Stimulated activated effector memory CD8-positive, alpha-beta T cell treated with anti-CD3 and anti-CD28 coated beads, Interleukin-12 subunit alpha, Interleukin-12 subunit beta, amount 100 ng/mL, for 72 hours (primary cell): ENCODE data around the gene ANXA3.

Experiments
- ATAC-seq: fragments of 150-1000 bp; cut with Tn5 transposase; 2 replicates; pipeline ENCODE4 v1.10.0; 2021
- DNase-seq, 2 donors: peaks; one replicate each; pipeline ENCODE4 v3.0.0; 2021 to 2022; ENCODE audit warnings: low spot score in 2 of 2
- H3K27ac Mint-ChIP-seq: one replicate; pipeline ENCODE4 v1.8.0; 2022; ENCODE audit warnings: mild to moderate bottlenecking, mixed read lengths
- H3K36me3 Mint-ChIP-seq: one replicate; pipeline ENCODE4 v1.8.0; 2022; ENCODE audit warnings: mild to moderate bottlenecking, mixed read lengths
- H3K4me1 Mint-ChIP-seq: one replicate; pipeline ENCODE4 v1.8.0; 2022; ENCODE audit warnings: mixed read lengths
- H3K4me3 Mint-ChIP-seq: one replicate; pipeline ENCODE4 v1.8.0; 2022; ENCODE audit warnings: mild to moderate bottlenecking, mixed read lengths
- H3K9me3 Mint-ChIP-seq: one replicate; pipeline ENCODE4 v1.8.0; 2022; ENCODE audit warnings: mixed read lengths

Gene ANXA3

GRCh38 chr4:78634011-78634664 lies 82.6 kb downstream of the ANXA3 start:
- H3K36me3 Mint-ChIP-seq, result no peaks in the 10 kb centered on the region
- H3K27ac Mint-ChIP-seq, result no peak overlapping the region
- H3K4me3 Mint-ChIP-seq, result no peak overlapping the region
- ATAC-seq (no peak), DNase-seq (no peak)
- no peaks in the 10 kb centered on the region for H3K9me3 Mint-ChIP-seq
- H3K4me1 Mint-ChIP-seq, result peaks cover 6% of the 10 kb centered on the region

DNA sequence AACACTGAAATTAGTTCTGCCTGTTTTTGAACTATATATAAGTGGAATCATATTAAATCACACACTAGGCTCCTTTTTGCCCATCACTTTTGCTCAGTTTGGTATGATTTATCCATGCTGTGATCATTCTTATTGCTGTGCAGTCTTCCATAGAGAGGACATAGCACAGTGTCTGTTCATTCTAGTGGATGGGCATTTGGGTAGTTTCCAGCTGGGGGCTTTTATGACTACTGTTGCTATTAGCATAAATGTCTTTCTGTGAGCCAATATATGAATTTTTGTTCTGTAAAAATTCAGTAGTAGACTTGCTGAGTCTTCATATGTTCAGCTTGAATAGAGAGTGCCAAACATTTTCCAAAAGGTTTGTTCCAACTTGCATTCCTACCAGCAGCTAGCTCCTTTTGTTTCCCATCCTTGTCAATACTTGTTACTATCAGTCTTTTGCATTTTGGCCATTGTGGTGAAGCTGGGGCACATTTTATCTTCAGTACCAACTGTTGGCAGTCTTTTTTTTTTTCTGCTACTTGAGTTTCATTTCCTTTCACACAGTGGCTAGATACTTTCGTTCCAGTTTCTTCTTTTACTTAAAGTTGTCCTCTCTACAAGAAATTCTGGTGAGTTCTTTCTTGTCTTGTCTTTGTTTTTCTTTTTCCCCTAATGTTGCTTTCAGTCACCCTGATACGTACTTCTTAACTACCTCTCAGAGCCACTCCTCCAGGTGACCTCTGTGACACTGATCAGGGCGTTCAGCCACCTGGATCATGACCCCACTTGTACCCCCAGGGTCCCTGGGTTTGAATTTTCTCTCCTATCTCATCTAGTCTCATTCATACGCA lies 87.0 kb downstream of the ANXA3 start:
- no peak overlapping the region for H3K4me3 Mint-ChIP-seq
- H3K27ac Mint-ChIP-seq, result peak overlapping the region; percentile 8
- H3K4me1 Mint-ChIP-seq, result peaks cover 6% of the 10 kb centered on the region
- no peaks in the 10 kb centered on the region for H3K36me3 Mint-ChIP-seq
- no peaks in the 10 kb centered on the region for H3K9me3 Mint-ChIP-seq
- ATAC-seq (peak; percentile 45), DNase-seq (no peak)

DNA sequence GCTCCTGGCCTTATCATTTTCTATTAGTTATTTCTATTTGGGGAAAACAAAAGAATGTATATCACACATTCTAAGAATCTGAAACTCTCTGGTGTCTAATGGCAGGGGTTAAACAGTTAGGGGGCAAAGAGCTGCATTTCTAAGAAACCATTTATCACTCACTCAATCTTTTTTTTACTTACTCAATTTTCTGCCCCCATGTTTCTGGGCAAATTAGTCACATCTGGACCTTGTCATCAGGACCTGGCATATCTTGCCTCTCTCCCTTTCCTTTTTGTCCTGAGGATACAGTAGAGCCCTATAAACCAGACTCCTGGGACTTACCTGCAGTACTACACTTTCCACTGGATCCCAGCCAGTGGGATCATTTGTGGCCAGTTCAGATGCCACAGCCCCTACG lies 89.1 kb downstream of the ANXA3 start:
- Mint-ChIP-seq H3K4me1 (peaks cover 6% of the 10 kb centered on the region), H3K36me3 (no peaks in the 10 kb centered on the region)
- no peak for ATAC-seq

GRCh38 chr4:78642934-78643333 lies 91.4 kb downstream of the ANXA3 start:
- Mint-ChIP-seq H3K4me3 (no peak overlapping the region), H3K9me3 (no peaks in the 10 kb centered on the region), H3K36me3 (no peaks in the 10 kb centered on the region), H3K4me1 (peaks cover 6% of the 10 kb centered on the region), H3K27ac (no peak overlapping the region)
- ATAC-seq (no peak), DNase-seq (no peak)

More for the DNA sequence above, 89.1 kb downstream of the ANXA3 start:
- DNase-seq, result no peak
- Mint-ChIP-seq H3K27ac (no peak overlapping the region), H3K4me3 (no peak overlapping the region), H3K9me3 (no peaks in the 10 kb centered on the region)

DNA sequence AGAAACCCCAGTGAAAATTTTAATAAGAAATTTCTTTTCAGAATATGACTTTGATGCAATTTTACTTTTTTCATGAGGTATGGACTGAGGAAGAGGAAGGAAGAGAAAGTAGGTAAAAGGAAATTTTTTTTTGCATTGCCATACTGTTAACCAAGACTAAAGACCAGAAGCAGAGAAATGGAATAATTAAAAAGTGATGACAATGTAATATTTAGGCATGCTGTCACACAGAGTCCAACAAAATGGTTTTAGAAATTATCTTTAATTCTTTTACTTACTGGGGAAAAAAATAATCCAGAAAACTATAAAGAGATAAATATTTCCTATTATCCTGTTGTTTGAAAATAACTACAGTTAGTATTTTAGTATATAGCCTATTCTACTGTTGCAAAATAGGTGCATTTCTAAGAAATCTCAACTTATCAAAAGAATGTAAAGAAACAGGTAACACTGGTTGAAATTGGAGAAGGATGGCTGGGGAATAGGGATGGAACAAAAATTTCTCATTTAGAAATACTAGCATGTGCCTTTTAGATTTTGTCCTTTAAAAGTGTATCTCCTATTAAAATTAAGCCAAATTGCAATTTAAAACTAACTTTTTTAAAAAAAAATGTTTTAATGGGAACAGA lies 92.6 kb downstream of the ANXA3 start:
- Mint-ChIP-seq H3K27ac (no peak overlapping the region), H3K4me3 (no peak overlapping the region), H3K4me1 (no peaks in the 10 kb centered on the region), H3K36me3 (no peaks in the 10 kb centered on the region), H3K9me3 (no peaks in the 10 kb centered on the region)
- ATAC-seq (no peak), DNase-seq (no peak)

- Mint-ChIP-seq H3K4me1 (no peaks in the 10 kb centered on the region), H3K9me3 (no peaks in the 10 kb centered on the region), H3K27ac (no peak overlapping the region), H3K36me3 (no peaks in the 10 kb centered on the region), H3K4me3 (no peak overlapping the region)
- ATAC-seq, result peak; percentile 89
- no peak for DNase-seq
Observed at GRCh38 chr4:78644744-78645330, 93.3 kb downstream of the ANXA3 start.

DNA sequence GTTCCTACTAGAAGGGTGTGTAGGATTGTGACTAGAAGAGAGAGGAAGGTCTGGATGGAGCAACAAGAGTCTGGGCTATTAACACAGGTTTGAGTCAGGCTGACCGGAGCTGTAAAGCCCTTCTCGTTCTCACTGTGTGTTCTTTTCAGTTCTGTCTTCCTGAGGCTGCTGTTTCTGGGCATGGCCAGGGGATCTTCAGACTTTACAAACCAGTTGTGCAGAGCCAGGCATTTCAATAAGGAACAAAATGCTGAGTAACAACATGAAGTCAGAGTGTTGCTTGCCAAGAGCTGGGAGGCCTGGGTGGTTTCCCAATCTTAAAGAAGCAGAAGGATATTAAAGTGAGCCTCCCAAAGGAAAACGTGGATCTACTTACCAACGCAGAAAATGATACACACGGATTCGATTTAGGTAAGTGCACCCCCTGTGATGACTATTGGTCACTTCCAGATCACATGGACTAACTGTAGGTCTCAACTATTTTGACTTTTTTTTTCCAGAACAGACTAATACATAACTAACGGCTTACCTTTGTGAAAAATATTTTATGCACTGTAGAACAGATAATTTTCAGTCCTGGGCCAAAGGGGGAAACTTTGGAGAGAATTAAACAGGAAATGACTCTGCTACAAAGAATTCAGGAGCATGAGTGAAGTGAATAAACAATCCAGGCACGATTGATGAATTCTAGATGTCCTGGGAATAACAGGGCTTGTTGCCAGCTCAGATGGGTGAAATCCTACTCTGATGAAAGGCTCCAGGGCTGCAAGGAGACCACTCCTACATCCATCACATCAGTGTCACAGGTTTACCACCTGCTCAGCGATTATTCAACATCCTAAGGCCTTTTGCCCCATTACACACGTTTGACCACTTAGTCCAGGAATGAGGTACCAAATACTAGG lies 94.5 kb downstream of the ANXA3 start:
- ATAC-seq, result no peak
- DNase-seq, result no peak
- H3K4me1 Mint-ChIP-seq, result no peaks in the 10 kb centered on the region
- H3K27ac Mint-ChIP-seq, result no peak overlapping the region
- no peaks in the 10 kb centered on the region for H3K9me3 Mint-ChIP-seq
- no peak overlapping the region for H3K4me3 Mint-ChIP-seq
- no peaks in the 10 kb centered on the region for H3K36me3 Mint-ChIP-seq

- Mint-ChIP-seq H3K36me3 (no peaks in the 10 kb centered on the region), H3K27ac (no peak overlapping the region), H3K9me3 (no peaks in the 10 kb centered on the region), H3K4me3 (no peak overlapping the region), H3K4me1 (no peaks in the 10 kb centered on the region)
- ATAC-seq (no peak), DNase-seq (no peak)
Observed at GRCh38 chr4:78647272-78647671, 95.7 kb downstream of the ANXA3 start.

- no peak overlapping the region for H3K27ac Mint-ChIP-seq
- H3K36me3 Mint-ChIP-seq, result no peaks in the 10 kb centered on the region
- DNase-seq (no peak), ATAC-seq (no peak)
- H3K4me1 Mint-ChIP-seq, result no peaks in the 10 kb centered on the region
- no peak overlapping the region for H3K4me3 Mint-ChIP-seq
- H3K9me3 Mint-ChIP-seq, result no peaks in the 10 kb centered on the region
Observed at GRCh38 chr4:78648640-78649363, 97.2 kb downstream of the ANXA3 start.

GRCh38 chr4:78650106-78651024 lies 98.8 kb downstream of the ANXA3 start:
- H3K27ac Mint-ChIP-seq, result no peak overlapping the region
- H3K36me3 Mint-ChIP-seq, result no peaks in the 10 kb centered on the region
- no peaks in the 10 kb centered on the region for H3K4me1 Mint-ChIP-seq
- no peak for DNase-seq
- no peak overlapping the region for H3K4me3 Mint-ChIP-seq
- no peaks in the 10 kb centered on the region for H3K9me3 Mint-ChIP-seq
- ATAC-seq, result no peak

GRCh38 chr4:78651250-78651860 lies 99.8 kb downstream of the ANXA3 start:
- Mint-ChIP-seq H3K4me3 (no peak overlapping the region), H3K36me3 (no peaks in the 10 kb centered on the region), H3K9me3 (no peaks in the 10 kb centered on the region), H3K4me1 (no peaks in the 10 kb centered on the region), H3K27ac (no peak overlapping the region)
- ATAC-seq, result no peak
- no peak for DNase-seq

DNA sequence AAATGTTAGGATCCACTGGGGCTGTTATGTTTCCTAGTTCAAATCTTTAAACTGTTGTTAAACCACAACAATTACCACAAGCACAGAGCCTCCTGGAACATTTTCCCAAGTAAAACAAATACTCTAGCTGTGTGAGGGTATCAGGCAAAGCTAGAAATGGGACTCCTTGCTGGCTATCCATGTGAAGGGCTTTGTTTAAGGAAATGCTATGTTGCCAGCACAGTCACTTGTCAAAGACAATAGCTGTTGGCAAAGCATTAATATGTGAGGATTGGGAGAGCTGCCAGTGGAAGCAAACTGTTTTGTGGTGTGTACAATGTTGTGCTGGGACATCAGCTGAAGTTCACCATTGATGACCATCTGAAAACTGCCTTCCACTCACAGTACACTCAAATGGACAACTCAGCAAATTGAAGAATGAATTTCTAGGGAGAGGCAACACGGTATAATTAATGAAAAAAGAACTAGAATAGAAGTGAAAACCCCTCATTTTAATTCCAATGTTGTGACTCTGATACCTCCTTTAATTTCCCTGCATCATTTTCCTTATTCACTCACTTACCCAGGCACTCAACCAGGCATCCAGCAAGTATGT lies 100.8 kb downstream of the ANXA3 start:
- Mint-ChIP-seq H3K36me3 (no peaks in the 10 kb centered on the region), H3K4me3 (no peak overlapping the region), H3K27ac (no peak overlapping the region), H3K9me3 (no peaks in the 10 kb centered on the region), H3K4me1 (peaks cover 7% of the 10 kb centered on the region)
- ATAC-seq (no peak), DNase-seq (no peak)

DNA sequence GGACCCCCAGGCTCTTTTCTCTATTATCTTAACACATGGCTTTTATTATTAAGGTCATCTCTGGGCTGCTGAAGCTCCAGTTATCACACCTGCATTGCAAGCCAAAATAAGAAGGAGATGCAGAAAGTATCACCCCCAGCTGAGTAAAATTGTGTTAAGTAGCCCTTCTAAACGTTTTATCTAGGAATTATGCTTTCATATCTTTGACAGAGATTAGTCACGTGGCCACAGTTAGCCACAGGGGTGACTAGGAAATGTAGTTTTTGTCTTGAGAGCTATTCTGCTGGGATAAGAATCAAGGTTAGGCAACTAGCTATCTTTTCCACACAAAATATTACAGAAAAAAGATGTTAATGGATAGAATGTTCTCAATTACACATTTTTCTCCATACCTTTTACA lies 102.1 kb downstream of the ANXA3 start:
- DNase-seq, result no peak
- Mint-ChIP-seq H3K36me3 (no peaks in the 10 kb centered on the region), H3K4me1 (peaks cover 20% of the 10 kb centered on the region), H3K27ac (no peak overlapping the region), H3K9me3 (no peaks in the 10 kb centered on the region), H3K4me3 (no peak overlapping the region)
- no peak for ATAC-seq
